ENCODE data around the gene OSM. TPM values are rescaled to one million over a fixed set of nuclear protein-coding genes. Genes with fewer than 3 reads are reported as not detected.
A peak's percentile ranks its signal among the peaks of the same experiment; 100 is the strongest.

OSM gene
- not detected for total RNA-seq
- long read RNA-seq: 0 reads

DNA sequence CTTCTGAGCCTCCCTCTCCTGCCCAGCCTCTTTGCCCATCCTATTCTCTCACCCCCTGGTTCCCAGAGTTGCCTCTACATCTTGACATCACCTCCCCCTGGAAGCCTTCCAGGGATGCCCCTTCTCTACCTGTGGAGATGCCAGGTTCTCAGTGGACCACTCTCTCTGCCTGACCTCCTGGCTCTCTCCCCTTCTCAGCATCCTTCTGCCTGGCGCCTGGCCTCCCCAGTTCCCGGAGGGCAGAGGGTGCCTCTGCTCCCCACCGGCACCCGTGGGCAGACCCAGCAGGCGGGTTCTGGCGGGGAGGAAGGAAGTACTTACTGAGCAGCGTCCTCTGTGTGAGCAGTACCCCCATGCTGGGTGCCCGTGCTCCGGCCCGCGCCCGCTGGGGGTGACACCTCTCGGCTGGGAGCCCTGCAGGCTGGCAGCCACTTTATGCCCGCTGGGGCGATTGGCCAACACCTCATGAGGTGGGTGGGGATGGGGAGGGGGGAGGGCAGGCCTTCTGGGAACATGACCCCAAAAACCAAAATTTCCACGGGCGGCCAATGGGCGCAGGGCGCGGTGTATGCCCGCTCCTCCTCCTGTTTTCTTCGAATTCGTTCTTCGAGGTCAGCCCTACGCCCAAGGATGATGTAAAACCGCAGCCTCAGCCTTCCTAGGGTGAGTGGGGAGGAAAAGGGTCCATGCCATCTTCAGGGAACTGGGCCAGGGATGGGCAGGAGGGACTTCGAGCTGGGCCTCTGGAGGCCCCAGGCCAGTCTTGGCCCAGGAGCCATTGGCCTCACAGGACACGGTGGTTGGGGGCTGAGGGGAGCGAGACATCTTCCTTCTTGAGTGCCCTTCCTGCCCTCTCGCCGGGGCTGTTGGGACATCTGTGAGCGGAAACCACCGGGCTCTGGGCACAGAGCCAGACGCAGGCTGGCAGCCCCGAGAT lies at the start of gene OSM:
TSS of gene OSM (minus strand) at position 407 of the 937 bp plus-strand sequence. CDS start at position 355, 52 bp downstream.
- ATAC-seq (peak; percentile 48), DNase-seq (peak; percentile 77)
- intact Hi-C loops (cut with micrococcal nuclease): no loop called here

DNA sequence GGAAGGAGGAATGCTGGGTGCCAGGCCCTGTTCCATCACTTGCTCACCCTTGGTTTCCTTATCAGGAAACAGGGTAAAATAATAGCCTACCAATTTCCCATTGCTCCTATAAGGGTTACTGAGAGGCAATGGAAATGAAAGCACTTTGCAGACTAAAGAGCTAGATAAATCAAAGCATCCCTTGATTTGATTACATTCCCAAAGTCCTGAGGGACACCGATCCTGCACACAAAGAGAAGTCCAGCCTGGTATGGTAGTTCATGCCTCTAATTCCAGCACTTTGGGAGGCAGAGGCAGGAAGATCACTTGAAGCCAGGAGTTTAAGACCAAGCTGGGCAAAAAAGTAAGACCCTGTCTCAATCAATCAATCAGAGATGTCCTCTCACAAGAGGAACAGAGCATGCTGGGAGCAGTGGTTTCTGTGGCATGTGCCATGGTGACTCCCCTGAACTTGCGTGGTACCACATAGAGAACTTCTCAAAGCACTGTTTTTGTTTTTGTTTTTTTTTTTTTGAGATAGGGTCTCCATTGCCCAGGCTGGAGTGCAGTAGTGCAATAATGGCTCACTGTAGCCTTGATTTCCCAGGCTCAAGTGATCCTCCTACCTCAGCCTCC lies 49.4 kb upstream of the OSM start:
- no peak for ATAC-seq
- intact Hi-C loops (cut with micrococcal nuclease): no loop called here
- no peak for DNase-seq

DNA sequence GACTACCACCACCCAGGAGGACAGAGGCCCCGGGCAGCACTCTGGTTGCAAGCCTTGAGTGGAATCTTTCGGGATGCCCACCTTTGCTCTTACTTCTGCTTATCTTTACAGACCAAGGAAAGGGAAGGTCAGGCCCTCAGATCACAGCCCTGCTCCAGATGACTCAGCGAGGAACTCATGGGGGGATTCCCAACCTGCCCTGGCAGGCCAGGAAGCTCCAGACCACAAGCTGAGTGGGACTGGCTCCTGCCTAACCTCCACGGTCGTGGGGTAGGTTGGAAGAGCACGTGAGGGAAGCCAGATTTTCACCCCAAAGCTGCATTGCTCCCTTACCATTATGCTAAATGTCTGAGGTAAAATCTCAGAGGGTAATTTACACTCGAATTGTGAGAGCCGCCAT lies 48.3 kb upstream of the OSM start:
- DNase-seq (no peak), ATAC-seq (no peak)
- intact Hi-C loops (cut with micrococcal nuclease): no loop called here

DNA sequence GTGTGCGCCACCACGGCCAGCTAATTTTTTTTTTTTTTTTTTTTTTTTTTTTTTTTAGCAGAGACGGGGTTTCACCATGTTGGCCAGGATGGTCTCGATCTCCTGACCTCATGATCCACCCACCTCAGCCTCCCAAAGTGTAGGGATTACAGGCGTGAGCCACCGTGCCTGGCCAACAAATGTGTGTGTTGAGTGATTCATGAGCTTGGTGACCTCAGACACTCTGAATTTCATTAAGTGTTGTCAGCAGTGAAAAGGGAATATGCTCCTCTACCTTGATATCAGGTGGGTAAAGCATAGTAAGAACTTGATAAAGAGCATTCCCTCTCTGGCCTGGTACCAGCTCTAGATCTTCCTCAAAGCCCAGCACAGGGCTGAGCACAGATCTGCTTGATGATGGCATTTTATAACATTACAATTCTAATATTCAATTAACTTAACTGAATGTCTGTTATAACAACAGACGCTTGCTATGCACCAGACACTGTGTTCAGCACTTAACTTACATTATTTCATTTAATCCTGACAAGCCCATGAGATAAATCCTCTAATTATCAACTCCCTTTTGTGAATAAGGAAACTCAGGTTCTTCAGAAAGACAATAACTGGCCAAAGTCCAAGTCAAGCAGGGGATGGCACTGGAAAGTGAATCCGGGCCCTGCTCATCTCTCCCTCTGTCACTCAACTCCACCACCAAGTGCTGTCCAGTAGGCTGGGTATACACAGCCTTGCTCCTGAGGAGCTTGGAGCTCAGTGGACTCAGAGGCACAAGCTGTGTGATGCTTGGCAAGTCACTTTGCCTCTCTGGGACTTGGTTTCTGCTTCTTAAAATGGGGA lies 47.1 kb upstream of the OSM start:
- intact Hi-C loops (cut with micrococcal nuclease): no loop called here
- ATAC-seq: no peak
- no peak for DNase-seq

DNA sequence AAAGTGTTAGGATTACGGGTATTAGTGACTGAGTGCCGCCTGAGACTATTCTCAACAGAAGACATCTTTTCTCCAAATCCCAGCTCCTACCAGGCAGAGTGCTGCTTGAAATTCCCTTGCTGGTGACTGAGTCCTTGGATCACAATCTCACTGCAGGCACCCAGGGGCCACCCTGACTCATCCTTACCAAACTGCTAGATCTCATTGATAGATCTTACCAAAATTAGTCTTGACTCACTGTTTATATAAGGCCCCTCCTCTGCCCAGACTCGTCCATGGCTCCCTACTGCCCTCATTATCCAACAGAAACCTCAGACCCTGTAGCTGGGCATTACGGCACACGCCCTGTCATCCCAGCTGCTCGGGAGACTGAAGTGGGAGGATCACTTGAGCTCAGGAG lies 45.4 kb upstream of the OSM start:
- intact Hi-C loops (cut with micrococcal nuclease): no loop called here
- ATAC-seq: no peak

DNA sequence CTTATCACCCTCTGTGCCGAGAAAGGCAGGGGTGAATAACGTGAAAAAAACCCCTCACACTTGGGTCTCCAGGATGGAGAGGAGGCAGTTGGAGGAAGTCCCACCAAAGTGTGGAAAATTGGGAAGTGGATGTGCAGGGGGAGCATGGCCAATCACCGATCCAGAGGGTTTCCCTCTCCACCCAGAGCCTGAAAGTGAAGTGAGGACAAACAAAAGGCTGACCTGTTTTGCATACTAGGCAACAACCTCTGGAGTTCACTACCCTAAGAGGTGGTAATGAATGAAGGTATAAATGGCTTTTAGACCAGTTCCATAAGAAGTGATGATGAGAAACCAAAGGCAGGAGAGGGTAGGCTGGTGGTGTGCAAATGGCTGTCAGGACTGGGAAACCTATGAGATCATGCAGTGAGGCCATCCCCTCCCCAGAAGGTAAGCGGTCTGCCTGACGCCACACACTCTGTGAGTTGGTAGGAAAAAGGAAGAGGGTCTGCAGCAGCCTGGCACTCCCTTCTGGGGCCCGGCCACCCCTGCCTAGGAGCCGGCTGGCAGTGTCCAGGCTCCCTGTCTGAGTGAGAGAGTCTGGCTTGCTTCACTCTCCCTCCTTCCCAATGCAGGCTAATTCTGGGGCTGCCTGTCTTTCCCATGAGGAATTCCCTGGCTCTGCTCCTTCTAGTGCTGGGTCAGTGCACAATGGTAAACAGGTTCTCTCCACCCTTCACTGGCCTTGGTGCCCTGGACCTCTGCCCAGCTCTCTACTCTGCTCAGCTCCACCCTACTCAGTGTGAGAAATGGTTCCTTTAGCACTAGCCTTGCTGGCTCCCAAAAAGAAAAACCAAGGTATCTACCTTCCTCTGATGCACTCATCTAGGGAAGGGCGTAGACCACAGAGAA lies 44.5 kb upstream of the OSM start:
- peak; percentile 94 for ATAC-seq
- DNase-seq: peak; percentile 84
- intact Hi-C loops (cut with micrococcal nuclease): no loop called here

More for the DNA sequence above, 45.4 kb upstream of the OSM start:
- DNase-seq: no peak

DNA sequence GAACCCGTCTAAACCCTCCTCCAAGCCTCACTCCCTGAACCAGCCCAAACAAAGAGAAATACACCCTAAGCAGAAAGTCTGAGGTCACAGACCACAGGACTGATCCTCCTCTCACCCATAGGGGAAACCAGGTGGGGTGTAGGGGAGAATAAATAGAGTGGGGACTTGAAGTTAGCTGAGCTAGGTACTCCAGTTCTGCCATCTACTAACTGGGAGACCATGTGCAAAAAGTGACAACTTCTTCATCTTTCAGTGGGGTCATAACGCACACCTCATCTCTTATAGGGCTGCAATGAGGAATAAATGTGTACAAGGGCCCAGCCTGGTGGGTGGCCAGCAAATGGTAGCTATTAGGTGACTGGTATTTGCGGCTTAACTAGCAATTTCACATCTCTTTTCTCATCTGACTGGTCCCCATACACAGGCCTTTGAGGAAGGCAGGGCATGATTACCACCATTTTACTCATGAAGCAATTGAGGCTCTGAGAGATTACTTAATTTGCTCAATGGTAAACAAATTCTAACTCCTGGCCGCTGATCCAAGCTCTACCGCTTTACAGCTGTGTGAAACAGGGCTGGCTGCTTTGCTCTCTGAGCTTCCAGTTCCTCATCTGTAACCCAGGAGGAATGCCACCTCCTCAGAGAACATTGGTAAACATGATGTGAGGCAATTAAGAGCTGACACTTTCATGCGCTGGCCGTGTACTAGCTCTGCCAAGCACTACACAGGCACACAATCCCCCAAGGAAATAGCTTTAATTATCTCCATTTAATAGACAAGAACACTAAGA lies 43.5 kb upstream of the OSM start:
- DNase-seq (no peak), ATAC-seq (peak; percentile 39)
- intact Hi-C loops (cut with micrococcal nuclease): no loop called here

DNA sequence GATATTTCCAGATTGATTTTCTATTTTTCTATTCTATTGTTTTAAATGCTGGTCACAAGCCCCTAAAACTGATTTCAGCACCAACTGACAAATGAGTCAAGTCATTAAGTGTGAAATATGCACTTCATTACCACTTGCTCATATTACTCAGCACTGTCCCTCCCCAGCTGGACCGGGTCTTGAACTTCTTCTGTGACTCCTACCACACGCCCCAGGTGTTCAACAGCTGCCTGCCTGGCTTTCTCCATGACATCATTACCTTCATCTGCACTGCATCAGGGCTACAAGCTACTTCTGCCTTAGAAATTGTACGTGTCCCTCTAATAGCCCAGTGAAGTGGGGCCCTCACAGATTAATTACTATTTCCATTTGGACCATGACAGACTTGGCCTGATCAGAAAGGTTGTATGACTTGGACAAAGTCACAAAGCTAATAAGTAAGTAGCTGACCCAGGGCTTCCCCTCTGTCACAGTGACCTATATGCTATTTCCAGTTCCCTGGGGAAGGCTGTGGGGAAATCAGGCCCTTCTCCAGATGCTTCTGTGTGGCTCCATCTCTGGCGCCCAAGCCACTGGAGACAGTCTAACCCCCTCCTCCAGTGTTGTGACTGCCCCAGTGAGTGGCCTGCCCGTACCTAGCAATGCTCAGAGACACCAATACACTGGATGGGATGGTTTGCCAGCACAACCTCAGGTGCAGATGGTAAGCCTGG lies 42.0 kb upstream of the OSM start:
- intact Hi-C loops (cut with micrococcal nuclease): no loop called here
- ATAC-seq: no peak
- DNase-seq: no peak

DNA sequence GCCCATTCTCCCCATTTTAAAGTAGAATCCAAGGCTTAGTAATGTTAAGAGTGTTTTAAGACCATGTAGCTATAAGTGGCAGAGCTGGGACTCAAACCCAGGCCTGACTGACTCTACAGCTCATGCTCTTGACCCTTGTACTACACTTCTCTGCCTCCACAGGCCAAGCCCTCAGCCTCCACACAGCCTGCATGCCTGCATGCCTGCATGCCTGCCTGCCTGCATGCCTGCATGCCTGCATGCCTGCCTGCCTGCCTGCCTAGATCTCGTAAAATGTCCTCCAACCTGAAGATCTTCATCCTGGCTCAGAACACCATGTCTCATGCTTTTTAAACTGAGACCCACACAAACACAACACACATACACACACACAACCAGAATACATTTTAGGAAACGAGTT lies 41.4 kb upstream of the OSM start:
- no peak for DNase-seq
- no peak for ATAC-seq
- intact Hi-C loops (cut with micrococcal nuclease): no loop called here

DNA sequence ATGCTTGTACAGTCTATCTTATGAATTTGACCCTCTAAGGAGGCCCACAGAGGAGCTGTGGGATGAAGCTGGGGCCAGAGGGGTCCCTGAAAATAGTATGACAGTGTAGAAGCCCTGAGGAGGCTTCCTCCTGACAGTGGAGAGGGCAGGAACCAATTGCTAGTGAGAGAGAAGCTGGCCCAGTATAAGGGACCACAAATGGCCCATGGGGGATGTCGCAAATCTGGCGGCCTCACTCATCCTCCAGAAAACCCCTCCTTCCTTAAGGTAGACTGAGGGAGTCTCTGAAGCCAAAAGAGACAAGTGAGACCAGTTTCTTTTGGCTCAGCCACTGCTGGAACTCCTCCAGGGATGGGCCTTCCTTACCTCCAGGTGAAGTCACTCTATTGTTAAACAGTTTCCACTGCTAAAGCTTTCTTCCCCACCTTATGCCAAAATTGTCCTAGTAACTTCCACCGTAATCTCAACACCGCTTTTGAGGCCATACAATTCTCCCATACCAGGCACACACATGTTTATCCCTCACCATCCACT lies 40.5 kb upstream of the OSM start:
- DNase-seq (no peak), ATAC-seq (no peak)
- intact Hi-C loops (cut with micrococcal nuclease): no loop called here

DNA sequence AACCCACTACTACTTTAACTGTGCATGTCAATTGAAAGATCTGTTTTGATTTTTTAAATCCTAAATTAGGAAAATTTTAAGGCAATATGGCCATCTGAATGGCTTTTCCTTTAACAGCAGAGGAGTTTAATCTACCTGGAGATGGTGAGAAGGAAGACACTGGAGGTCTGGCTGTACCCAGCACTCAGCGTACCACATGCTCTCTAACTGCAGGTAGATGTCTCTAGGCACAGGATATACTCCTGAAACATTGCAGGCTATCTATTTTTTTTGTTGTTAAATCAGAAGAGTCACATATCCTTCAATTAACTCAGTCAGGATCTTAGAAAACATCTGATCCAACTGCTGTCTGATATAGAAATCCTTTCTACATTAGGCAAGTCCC lies 40.0 kb upstream of the OSM start:
- ATAC-seq (no peak), DNase-seq (no peak)
- intact Hi-C loops (cut with micrococcal nuclease): no loop called here

DNA sequence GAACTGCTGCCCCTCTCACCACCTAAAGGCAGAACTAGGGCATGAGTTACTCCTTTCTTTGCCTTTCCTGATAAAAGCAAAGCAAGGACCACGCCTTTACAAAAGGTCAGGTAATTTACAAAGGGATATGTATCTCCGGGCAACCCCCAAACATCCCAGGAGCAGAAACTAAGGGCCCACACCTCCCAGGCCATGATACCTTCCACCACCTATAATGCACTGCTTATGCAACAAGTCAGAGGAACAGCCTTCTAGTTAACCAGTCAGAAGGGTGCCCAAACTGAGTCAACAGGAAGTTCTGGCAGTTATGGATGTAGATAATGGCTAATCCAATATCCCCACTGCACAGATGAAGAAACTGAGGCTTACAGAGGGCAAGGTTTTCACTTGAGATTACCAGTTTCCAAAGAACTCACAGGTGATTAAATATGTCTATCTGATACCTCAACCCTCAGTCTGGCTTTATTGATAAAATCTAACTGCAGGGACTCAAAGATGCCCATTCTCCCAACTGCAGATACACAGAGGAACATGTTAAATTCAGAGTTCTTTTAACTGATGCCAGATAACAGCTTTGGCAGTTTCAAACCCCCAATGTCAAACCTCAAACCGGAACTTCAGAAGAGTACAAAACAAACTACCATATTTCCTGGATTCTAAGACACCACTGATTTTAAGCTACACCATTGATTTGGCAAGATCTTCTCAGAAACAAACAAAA lies 39.4 kb upstream of the OSM start:
- ATAC-seq: no peak
- DNase-seq: no peak
- intact Hi-C loops (cut with micrococcal nuclease): no loop called here

DNA sequence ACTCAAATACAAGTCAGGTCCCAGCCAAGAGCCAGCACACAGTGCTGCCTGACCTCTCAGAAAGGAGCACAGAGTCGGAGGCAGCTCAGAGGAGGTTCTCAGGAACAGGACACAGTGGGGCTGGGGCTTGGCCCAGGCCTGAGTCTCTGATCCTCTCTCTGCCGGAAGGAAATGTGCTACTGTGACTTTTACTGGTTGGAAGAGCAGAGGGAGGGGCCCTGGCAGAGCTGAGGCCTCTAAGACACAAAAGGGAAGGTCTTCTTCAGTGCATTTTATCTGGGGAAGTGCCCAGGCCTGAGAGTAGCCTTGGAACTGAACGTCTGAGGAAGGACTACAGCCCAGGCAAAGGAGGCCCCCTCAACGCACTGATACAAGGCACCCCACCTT lies 38.9 kb upstream of the OSM start:
- intact Hi-C loops (cut with micrococcal nuclease): no loop called here
- peak; percentile 81 for ATAC-seq
- peak; percentile 84 for DNase-seq

DNA sequence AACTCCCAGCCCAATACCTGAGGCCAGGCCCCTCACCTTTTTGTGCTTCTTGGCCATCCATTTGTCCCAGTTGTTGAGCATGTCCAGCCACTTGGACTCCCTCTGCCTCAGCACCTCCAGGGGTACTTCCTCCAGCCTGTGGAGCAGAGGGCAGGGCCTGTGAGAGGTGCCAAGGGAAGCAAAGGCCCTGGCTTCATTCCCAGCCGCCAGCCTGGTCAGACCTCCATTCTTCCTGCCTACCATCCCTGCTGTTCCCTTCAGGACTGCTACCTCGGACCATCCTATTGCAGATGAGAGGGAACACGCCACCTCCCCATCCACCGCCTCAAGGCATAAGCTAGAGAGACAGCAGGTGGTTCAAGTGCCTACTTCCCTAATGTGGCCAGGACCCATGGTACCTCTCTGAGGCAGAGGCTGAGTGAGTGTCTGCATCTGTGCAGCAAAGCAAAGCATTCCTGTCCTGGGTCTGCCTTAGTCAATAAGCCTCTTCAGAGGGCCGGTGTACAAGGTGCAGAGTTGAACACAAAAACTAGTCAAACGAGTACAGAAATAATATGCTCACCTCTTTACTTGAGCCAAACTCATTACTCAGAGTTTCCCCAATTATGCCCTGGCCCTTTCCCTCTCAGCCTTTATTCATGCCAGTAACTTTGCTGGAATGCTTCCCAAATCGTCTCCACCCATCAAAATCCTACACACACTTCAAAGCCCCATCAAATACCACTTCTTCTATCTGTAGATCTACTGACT lies 38.0 kb upstream of the OSM start:
- DNase-seq: peak; percentile 60
- intact Hi-C loops (cut with micrococcal nuclease): no loop called here
- ATAC-seq: peak; percentile 31

DNA sequence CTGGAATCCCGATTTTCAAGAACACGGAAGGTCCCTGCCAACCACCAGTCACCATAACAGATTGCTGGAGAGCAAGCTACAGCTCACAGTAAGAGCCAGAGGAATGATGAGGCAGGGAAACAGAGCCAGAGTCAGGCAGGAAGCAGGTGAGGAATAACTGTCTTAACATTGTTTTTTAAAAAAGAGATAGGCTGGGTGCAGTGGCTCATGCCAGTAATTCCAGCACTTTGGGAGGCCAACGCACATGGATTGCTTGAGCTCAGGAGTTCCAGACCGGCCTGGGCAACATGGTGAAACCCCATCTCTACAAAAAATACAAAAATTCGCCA lies 36.1 kb upstream of the OSM start:
- DNase-seq (no peak), ATAC-seq (no peak)
- intact Hi-C loops (cut with micrococcal nuclease): no loop called here
